Esophagus muscularis mucosa (tissue), 4 donors: ENCODE results near the gene KRTAP19-1. TPM values are rescaled to one million over a fixed set of nuclear protein-coding genes. Genes with fewer than 3 reads are reported as not detected.

Source experiments
- DNase-seq: peaks from one replicate; pipeline ENCODE4 v3.0.0-alpha.2; 2017; ENCODE audit errors: extremely low spot score
- H3K27ac ChIP-seq, 4 donors: fragments of 200-600 bp; sonication (generic); replicated peaks in 1 of 4; 1 replicate in 3 of 4; 2 replicates in 1 of 4; pipeline ENCODE4 v1.5.1; 2016 to 2019; ENCODE audit warnings: mild to moderate bottlenecking in 1 of 4
- H3K27me3 ChIP-seq, 4 donors: fragments of 200-600 bp; sonication (generic); one replicate each; pipeline versions ENCODE4 v1.5.1 to v1.6.0; 2016 to 2019
- H3K36me3 ChIP-seq, 4 donors: fragments of 200-600 bp; sonication (generic); one replicate each; pipeline ENCODE4 v1.5.1; 2016 to 2019
- H3K4me1 ChIP-seq, 4 donors: fragments of 200-600 bp; sonication (generic); one replicate each; pipeline ENCODE4 v1.5.1; 2016 to 2019
- H3K4me3 ChIP-seq, 4 donors: fragments of 200-600 bp; sonication (generic); 1 replicate in 2 of 4; 2 replicates in 2 of 4; pipeline ENCODE4 v1.5.1; 2016 to 2019; ENCODE audit warnings: mild to moderate bottlenecking in 4 of 4, moderate library complexity in 1 of 4
- H3K9me3 ChIP-seq, 4 donors: fragments of 200-600 bp; sonication (generic); 1 replicate in 3 of 4; 2 replicates in 1 of 4; pipeline ENCODE4 v1.5.1; 2016 to 2019
- CTCF ChIP-seq, 3 experiments: fragments of 200-600 bp in 2 of 3; fragments of 450-650 bp in 1 of 3; sonication (generic) in 2 of 3; IDR thresholded peaks; one replicate each; pipeline ENCODE4 v1.5.1; 2017 to 2019; ENCODE audit warnings: antibody characterized with exemption in 3 of 3, mild to moderate bottlenecking in 2 of 3, moderate library complexity in 1 of 3
- EP300 ChIP-seq: sonication (generic); formaldehyde crosslinking; IDR thresholded peaks from one replicate; pipeline ENCODE4 v1.6.1; 2017; ENCODE audit warnings: antibody characterized with exemption
- POLR2A ChIP-seq: fragments of 450-650 bp; IDR thresholded peaks from one replicate; pipeline ENCODE4 v1.6.1; 2017; ENCODE audit warnings: antibody characterized with exemption, moderate library complexity, mild to moderate bottlenecking, low read depth
- POLR2AphosphoS5 ChIP-seq, 2 donors: sonication (generic); formaldehyde crosslinking; IDR thresholded peaks; one replicate each; pipeline ENCODE4 v1.6.1; 2017; ENCODE audit warnings: antibody characterized with exemption in 2 of 2
- WGBS: methylation state at CpG from one replicate; pipeline ENCODE4 v1.1.5; 2018; 5-methylcytosine and 5-hydroxymethylcytosine counted together
- intact Hi-C: fragments of 100-400 bp; cut with DNase I; formaldehyde crosslinking; loops from one replicate; pipeline ENCODE4 v1.15.1; 2023
- total RNA-seq, 4 donors: library from RNA; depleted of rRNA; stranded (reverse); fragments of >200 nt; gene quantifications; one replicate each; pipeline versions ENCODE4 v1.1.0 to v1.2.1, GENCODE V29; 2016

Gene KRTAP19-1
- total RNA-seq, 4 donors from 2014 or later, result not detected

- DNase-seq, result no peak
- Histone ChIP-seq H3K27me3 (no peaks in the 10 kb centered on the region), H3K36me3 (no peaks in the 10 kb centered on the region), H3K27ac (no peak overlapping the region), H3K4me3 (no peak overlapping the region), H3K4me1 (no peaks in the 10 kb centered on the region), H3K9me3 (no peaks in the 10 kb centered on the region)
- intact Hi-C loops, result no loop called here
- no peak for TF ChIP-seq CTCF (IDR thresholded peaks at IDR 0.05)
- no peak for TF ChIP-seq POLR2AphosphoS5 (IDR thresholded peaks at IDR 0.05)
- no peak for TF ChIP-seq POLR2A
- no peak for TF ChIP-seq EP300
- 40% methylated on average over 1 of the region's 1 CpG for WGBS
Observed at GRCh38 chr21:30444204-30444603, 36.0 kb downstream of the KRTAP19-1 start.

- TF ChIP-seq CTCF (IDR thresholded peaks at IDR 0.05) (no peak), POLR2A (no peak), POLR2AphosphoS5 (IDR thresholded peaks at IDR 0.05) (no peak), EP300 (no peak)
- no peak for DNase-seq
- no peaks in the 10 kb centered on the region for H3K36me3 ChIP-seq
- H3K4me1 ChIP-seq, result no peaks in the 10 kb centered on the region
- no peak overlapping the region for H3K4me3 ChIP-seq
- H3K9me3 ChIP-seq, result no peaks in the 10 kb centered on the region
- intact Hi-C loops, result no loop called here
- no peak overlapping the region for H3K27ac ChIP-seq
- H3K27me3 ChIP-seq, result no peaks in the 10 kb centered on the region
Observed at GRCh38 chr21:30443226-30443625, 36.9 kb downstream of the KRTAP19-1 start.

- 95% methylated on average over 5 of the region's 5 CpGs for WGBS
- intact Hi-C loops, result no loop called here
- TF ChIP-seq EP300 (no peak), POLR2A (no peak), POLR2AphosphoS5 (IDR thresholded peaks at IDR 0.05) (no peak), CTCF (IDR thresholded peaks at IDR 0.05) (no peak)
Observed at GRCh38 chr21:30439975-30440374, 40.2 kb downstream of the KRTAP19-1 start, which contains the start of gene KRTAP15-1. TSS of gene KRTAP15-1 (plus strand) at chr21:30440275. CDS start at chr21:30440328, 53 bp downstream.

GRCh38 chr21:30437010-30437565 lies 43.1 kb downstream of the KRTAP19-1 start:
- no peak for DNase-seq
- H3K4me3 ChIP-seq, result no peak overlapping the region
- no peaks in the 10 kb centered on the region for H3K9me3 ChIP-seq
- no peaks in the 10 kb centered on the region for H3K4me1 ChIP-seq
- intact Hi-C loops, result no loop called here
- no peak overlapping the region for H3K27ac ChIP-seq
- WGBS, result 65% methylated on average over 3 of the region's 3 CpGs
- H3K27me3 ChIP-seq, result no peaks in the 10 kb centered on the region
- no peak for TF ChIP-seq POLR2A
- no peak for TF ChIP-seq POLR2AphosphoS5 (IDR thresholded peaks at IDR 0.05)
- no peak for TF ChIP-seq EP300
- TF ChIP-seq CTCF (IDR thresholded peaks at IDR 0.05), result no peak
- no peaks in the 10 kb centered on the region for H3K36me3 ChIP-seq

More at GRCh38 chr21:30439975-30440374, 40.2 kb downstream of the KRTAP19-1 start, which contains the start of gene KRTAP15-1:
- Histone ChIP-seq H3K4me3 (no peak within 1 kb of the TSS), H3K4me1 (no peaks in the 10 kb centered on the region), H3K36me3 (no peaks in the 10 kb centered on the region), H3K27me3 (no peaks in the 10 kb centered on the region), H3K9me3 (no peaks in the 10 kb centered on the region), H3K27ac (no peak within 1 kb of the TSS)
- DNase-seq, result no peak

GRCh38 chr21:30434033-30434631 lies 46.0 kb downstream of the KRTAP19-1 start:
- intact Hi-C loops, result no loop called here
- H3K36me3 ChIP-seq, result no peaks in the 10 kb centered on the region
- H3K4me1 ChIP-seq, result no peaks in the 10 kb centered on the region
- H3K27me3 ChIP-seq, result no peaks in the 10 kb centered on the region
- DNase-seq, result no peak
- peak in 2 of 3 experiments; percentile 32 to 40 for TF ChIP-seq CTCF (IDR thresholded peaks at IDR 0.05)
- no peak for TF ChIP-seq EP300
- TF ChIP-seq POLR2A, result no peak
- no peak for TF ChIP-seq POLR2AphosphoS5 (IDR thresholded peaks at IDR 0.05)
- no peak overlapping the region for H3K4me3 ChIP-seq
- no peaks in the 10 kb centered on the region for H3K9me3 ChIP-seq
- 46% methylated on average over 10 of the region's 10 CpGs for WGBS
- H3K27ac ChIP-seq, result no peak overlapping the region
